Type B pancreatic cell (in vitro differentiated cells): Measurements from ENCODE around the gene PLN. TPM values are rescaled to one million over a fixed set of nuclear protein-coding genes. Genes with fewer than 3 reads are reported as not detected.

Experiments
- DNase-seq: peaks from one replicate; pipeline ENCODE4 v3.0.0; 2021; ENCODE audit warnings: mixed read lengths; ENCODE audit not compliant: unreplicated experiment; ENCODE audit errors: extremely low spot score
- H3K27ac Mint-ChIP-seq: 2 replicates; pipeline ENCODE4 v1.8.0; 2021; ENCODE audit warnings: mild to moderate bottlenecking, mixed read lengths
- H3K27me3 Mint-ChIP-seq: 2 replicates; pipeline ENCODE4 v1.8.0; 2021; ENCODE audit warnings: mixed read lengths
- H3K36me3 Mint-ChIP-seq: 2 replicates; pipeline ENCODE4 v1.8.0; 2021; ENCODE audit warnings: mixed read lengths
- H3K4me1 Mint-ChIP-seq: one replicate; pipeline ENCODE4 v1.8.0; 2021; ENCODE audit warnings: mixed read lengths; ENCODE audit not compliant: unreplicated experiment
- H3K4me3 Mint-ChIP-seq: 2 replicates; pipeline ENCODE4 v1.8.0; 2021; ENCODE audit warnings: mild to moderate bottlenecking, mixed read lengths
- H3K9me3 Mint-ChIP-seq: 2 replicates; pipeline ENCODE4 v1.8.0; 2021; ENCODE audit warnings: mixed read lengths
- long read RNA-seq: library from polyadenylated mRNA; unstranded; transcript quantifications from one replicate; pipeline ENCODE4 v2.0.0, GENCODE V29; 2020
- total RNA-seq: library from RNA; stranded (reverse); gene quantifications from 2 replicates; pipeline ENCODE4 v1.2.1, GENCODE V29; 2021; ENCODE audit warnings: low replicate concordance
- TF ChIP-seq, protein P1 (sequence below): fragments of 200-600 bp; sonication (generic); conservative IDR thresholded peaks from 2 replicates; pipeline ENCODE4 v1.5.0; 2021; ENCODE audit warnings: antibody characterized with exemption, mild to moderate bottlenecking

PLN gene
- total RNA-seq = 0.24 and 0.45 TPM in 2 replicates
- long read RNA-seq = 0 reads

DNA sequence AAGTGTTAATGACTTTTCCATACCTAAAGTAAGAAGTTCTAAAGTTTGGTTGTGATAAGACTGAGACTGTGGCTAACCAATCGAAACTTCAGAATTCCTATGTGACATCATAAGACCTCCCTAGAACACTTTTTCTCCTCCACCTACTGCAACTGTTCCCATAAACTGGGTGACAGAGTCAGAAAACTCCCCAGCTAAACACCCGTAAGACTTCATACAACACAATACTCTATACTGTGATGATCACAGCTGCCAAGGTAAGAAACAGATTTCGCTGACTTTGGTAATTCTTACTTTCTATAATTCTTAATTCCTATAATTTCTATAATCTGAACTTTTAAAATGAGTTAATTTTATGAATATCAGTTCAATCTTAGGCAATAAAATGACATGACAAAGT lies at the start of gene PLN:
PLN (plus strand) TSS at position 161 of the 400 bp plus-strand sequence. CDS start 10,626 bp downstream, outside the sequence.
- no peak for DNase-seq
- no peaks in the 10 kb centered on the region for H3K9me3 Mint-ChIP-seq

DNA sequence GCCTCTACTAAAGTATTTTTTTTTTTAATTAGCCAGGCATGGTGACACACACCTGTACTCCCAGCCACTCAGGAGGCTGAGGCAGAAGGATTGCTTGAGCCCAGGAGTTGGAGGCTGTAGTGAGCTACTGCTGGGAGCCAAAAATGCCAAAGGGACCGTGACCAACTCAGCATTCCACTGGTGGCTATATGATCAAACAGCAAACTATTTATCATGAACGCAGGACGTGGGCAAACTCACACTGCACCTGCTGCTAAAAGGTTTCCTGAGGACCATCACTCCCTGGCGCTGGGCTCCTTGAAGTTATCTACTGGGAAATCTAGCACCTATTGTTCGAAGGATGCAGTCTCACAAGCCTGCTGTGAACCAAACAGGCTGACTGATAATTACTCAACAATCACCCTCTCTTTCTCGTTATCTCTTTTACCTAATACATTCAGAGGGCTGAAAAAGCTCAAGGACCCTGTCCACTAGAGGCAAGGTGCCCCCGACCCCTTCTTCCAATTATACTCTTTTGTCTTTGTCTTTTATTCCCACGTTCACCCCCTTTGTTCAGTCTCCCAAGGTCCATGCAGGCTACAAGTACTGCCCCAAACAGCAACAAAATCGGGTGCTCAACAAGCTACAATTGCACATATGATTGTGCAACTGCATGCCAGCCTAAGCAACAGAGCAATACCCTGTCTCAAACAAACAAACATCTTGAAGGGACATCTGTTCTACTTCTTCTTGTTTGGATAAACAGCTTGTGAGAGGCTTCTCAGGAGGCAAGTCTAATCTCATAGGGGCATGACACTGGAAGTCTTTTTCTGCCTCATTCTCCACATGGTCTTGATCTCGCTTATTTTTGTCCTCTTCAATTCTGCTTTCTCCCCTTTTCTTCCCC lies 47.7 kb upstream of the PLN start:
- H3K36me3 Mint-ChIP-seq = peaks cover 29% of the 10 kb centered on the region
- no peak overlapping the region for H3K4me3 Mint-ChIP-seq
- TF ChIP-seq, protein P1, sequence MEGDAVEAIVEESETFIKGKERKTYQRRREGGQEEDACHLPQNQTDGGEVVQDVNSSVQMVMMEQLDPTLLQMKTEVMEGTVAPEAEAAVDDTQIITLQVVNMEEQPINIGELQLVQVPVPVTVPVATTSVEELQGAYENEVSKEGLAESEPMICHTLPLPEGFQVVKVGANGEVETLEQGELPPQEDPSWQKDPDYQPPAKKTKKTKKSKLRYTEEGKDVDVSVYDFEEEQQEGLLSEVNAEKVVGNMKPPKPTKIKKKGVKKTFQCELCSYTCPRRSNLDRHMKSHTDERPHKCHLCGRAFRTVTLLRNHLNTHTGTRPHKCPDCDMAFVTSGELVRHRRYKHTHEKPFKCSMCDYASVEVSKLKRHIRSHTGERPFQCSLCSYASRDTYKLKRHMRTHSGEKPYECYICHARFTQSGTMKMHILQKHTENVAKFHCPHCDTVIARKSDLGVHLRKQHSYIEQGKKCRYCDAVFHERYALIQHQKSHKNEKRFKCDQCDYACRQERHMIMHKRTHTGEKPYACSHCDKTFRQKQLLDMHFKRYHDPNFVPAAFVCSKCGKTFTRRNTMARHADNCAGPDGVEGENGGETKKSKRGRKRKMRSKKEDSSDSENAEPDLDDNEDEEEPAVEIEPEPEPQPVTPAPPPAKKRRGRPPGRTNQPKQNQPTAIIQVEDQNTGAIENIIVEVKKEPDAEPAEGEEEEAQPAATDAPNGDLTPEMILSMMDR = no peak
- no peak overlapping the region for H3K27ac Mint-ChIP-seq
- DNase-seq = no peak
- no peaks in the 10 kb centered on the region for H3K4me1 Mint-ChIP-seq
- H3K27me3 Mint-ChIP-seq = no peaks in the 10 kb centered on the region
- peaks cover 5% of the 10 kb centered on the region for H3K9me3 Mint-ChIP-seq

More for the DNA sequence above, at the start of gene PLN:
- no peak within 1 kb of the TSS for H3K4me3 Mint-ChIP-seq
- H3K27me3 Mint-ChIP-seq = no peaks in the 10 kb centered on the region
- no peaks in the 10 kb centered on the region for H3K36me3 Mint-ChIP-seq
- TF ChIP-seq, protein P1 = no peak
- no peak within 1 kb of the TSS for H3K27ac Mint-ChIP-seq
- peaks cover 6% of the 10 kb centered on the region for H3K4me1 Mint-ChIP-seq

DNA sequence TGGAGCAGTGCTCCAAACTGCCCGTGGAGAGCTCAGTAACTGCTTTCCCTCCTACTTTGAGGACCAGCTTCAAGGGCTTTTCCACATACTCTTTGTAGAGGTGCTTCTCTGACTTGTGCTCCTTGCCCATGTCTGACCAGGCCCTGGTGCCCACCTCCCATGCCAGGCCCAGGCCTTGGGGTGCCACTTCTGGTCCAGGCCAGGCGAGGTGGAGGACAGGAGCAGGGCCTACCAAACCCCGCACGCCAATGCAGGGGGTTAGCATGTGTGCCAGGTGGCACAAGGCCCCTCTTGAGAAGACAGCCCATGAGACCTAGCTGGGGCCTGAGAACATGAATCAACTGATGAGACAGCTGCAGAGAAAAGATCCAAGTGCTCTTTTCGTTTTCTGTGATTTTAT lies 47.0 kb upstream of the PLN start:
- no peak overlapping the region for H3K4me3 Mint-ChIP-seq
- H3K36me3 Mint-ChIP-seq = peaks cover 29% of the 10 kb centered on the region
- TF ChIP-seq, protein P1 = no peak
- peaks cover 5% of the 10 kb centered on the region for H3K9me3 Mint-ChIP-seq
- no peak overlapping the region for H3K27ac Mint-ChIP-seq
- H3K27me3 Mint-ChIP-seq = no peaks in the 10 kb centered on the region
- no peak for DNase-seq
- no peaks in the 10 kb centered on the region for H3K4me1 Mint-ChIP-seq

DNA sequence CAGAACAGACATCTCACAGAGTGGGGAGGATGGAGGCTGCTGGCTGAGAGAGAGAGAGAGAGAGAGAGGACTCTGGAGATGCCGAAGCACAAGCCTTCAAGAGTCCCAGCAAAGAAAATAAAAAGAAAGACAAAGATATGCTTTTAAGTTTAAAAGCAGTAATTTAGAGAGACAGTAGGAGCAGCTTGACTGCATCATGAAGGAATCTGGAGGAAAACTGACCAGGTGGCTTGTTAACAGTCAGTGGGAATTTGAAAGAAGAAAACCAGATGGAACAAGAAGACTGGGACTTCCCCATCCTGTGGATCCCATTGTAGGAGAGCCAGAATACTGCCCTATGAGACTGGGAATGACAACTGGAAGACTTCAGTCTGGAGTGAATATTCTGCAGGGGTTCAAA lies 46.3 kb upstream of the PLN start:
- Mint-ChIP-seq H3K4me3 (no peak overlapping the region), H3K27ac (no peak overlapping the region), H3K9me3 (peaks cover 5% of the 10 kb centered on the region), H3K36me3 (peaks cover 29% of the 10 kb centered on the region), H3K27me3 (no peaks in the 10 kb centered on the region), H3K4me1 (no peaks in the 10 kb centered on the region)
- DNase-seq = no peak
- TF ChIP-seq, protein P1 = no peak

DNA sequence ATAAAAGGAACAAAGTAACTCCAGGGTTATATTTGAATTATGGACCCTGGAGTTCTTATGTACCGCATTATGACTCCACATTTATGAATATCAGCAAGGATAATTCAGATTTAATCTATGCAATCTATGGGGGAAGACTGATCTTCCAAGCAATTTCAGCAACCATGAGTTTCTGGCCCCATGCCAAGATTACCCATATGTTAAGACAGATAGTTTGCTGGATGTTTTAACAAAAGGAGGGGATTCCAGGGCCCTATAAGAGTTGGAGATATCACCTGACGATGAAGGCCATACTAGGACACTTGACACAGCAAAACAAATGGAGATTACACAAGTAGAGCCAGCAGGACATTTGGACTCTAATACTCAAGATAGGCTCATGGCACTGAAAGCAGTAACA lies 45.9 kb upstream of the PLN start:
- H3K4me1 Mint-ChIP-seq = no peaks in the 10 kb centered on the region
- H3K4me3 Mint-ChIP-seq = no peak overlapping the region
- H3K36me3 Mint-ChIP-seq = peaks cover 29% of the 10 kb centered on the region
- no peak for DNase-seq
- no peaks in the 10 kb centered on the region for H3K27me3 Mint-ChIP-seq
- H3K27ac Mint-ChIP-seq = no peak overlapping the region
- H3K9me3 Mint-ChIP-seq = peaks cover 5% of the 10 kb centered on the region
- TF ChIP-seq, protein P1 = no peak
